Measurements from ENCODE around the gene GPC4.

The GPC4 gene

GRCh38 chrX:133362538-133362937 lies 52.8 kb downstream of the GPC4 start:
- H3K9ac ChIP-seq (ENCODE audit: low read depth, low read length, poor library complexity): no peak overlapping the region
- no peak overlapping the region for H4K91ac ChIP-seq (ENCODE audit: low read depth, low read length, poor library complexity)
- H2BK15ac ChIP-seq (ENCODE audit: low read length): no peak overlapping the region
- H3K79me1 ChIP-seq (ENCODE audit: low read depth, low read length): no peaks in the 10 kb centered on the region
- H3K18ac ChIP-seq (ENCODE audit: low read length): no peak overlapping the region
- H3K36me3 ChIP-seq (replicated peaks in 1 of 2; ENCODE audit: control insufficient read depth in 2 of 2, insufficient read depth in 2 of 2, low read length in 2 of 2): no peaks in the 10 kb centered on the region
- no peak overlapping the region for H2AK5ac ChIP-seq (ENCODE audit: low read depth, low read length)
- H3K27ac ChIP-seq (replicated peaks; ENCODE audit: low read length): no peak overlapping the region
- no peaks in the 10 kb centered on the region for H3K27me3 ChIP-seq (ENCODE audit: control insufficient read depth in 3 of 3, insufficient read depth in 3 of 3, low read depth in 1 of 3, low read length in 3 of 3)
- H3K4me1 ChIP-seq (ENCODE audit: control insufficient read depth in 2 of 2, insufficient read depth in 1 of 2, low read depth in 1 of 2, low read length in 2 of 2): peaks cover 0 to 7% of the 10 kb centered on the region in 2 donors
- DNase-seq (ENCODE audit: low spot score): no peak
- H2BK120ac ChIP-seq (ENCODE audit: low read depth, low read length): no peak overlapping the region
- H3K4ac ChIP-seq (ENCODE audit: low read length): no peak overlapping the region
- no peak overlapping the region for H3K14ac ChIP-seq (ENCODE audit: low read length)
- no peak overlapping the region for H2BK12ac ChIP-seq (ENCODE audit: low read length)
- H4K8ac ChIP-seq (ENCODE audit: low read depth, low read length): no peak overlapping the region
- H2BK5ac ChIP-seq (ENCODE audit: low read length): no peak overlapping the region
- no peak overlapping the region for H3K4me3 ChIP-seq (ENCODE audit: low read length in 2 of 2)
- H3K9me3 ChIP-seq (replicated peaks in 1 of 2; ENCODE audit: control insufficient read depth in 2 of 2, insufficient read depth in 1 of 2, low read depth in 1 of 2, low read length in 2 of 2): no peaks in the 10 kb centered on the region
- no CpG with 5 or more reads among the region's 2 CpGs for WGBS, 2 donors (ENCODE audit: extremely low coverage in 2 of 2, insufficient read length in 2 of 2, insufficient replicate concordance in 1 of 2)
- no peak overlapping the region for H3K23ac ChIP-seq (ENCODE audit: low read depth, low read length, poor library complexity)
- no peak overlapping the region for H3K4me2 ChIP-seq (ENCODE audit: insufficient read depth, low read length, poor library complexity, severe bottlenecking)
- no peak overlapping the region for H2AFZ ChIP-seq (ENCODE audit: low read length)

- Histone ChIP-seq H2BK12ac (ENCODE audit: low read length) (no peak overlapping the region), H3K27ac (replicated peaks; ENCODE audit: low read length) (no peak overlapping the region), H3K14ac (ENCODE audit: low read length) (no peak overlapping the region), H2BK5ac (ENCODE audit: low read length) (no peak overlapping the region), H3K36me3 (replicated peaks in 1 of 2; ENCODE audit: control insufficient read depth in 2 of 2, insufficient read depth in 2 of 2, low read length in 2 of 2) (no peaks in the 10 kb centered on the region), H2AFZ (ENCODE audit: low read length) (no peak overlapping the region), H3K9ac (ENCODE audit: low read depth, low read length, poor library complexity) (no peak overlapping the region), H3K4me1 (ENCODE audit: control insufficient read depth in 2 of 2, insufficient read depth in 1 of 2, low read depth in 1 of 2, low read length in 2 of 2) (peaks cover 0 to 7% of the 10 kb centered on the region in 2 donors), H3K79me1 (ENCODE audit: low read depth, low read length) (no peaks in the 10 kb centered on the region), H3K23ac (ENCODE audit: low read depth, low read length, poor library complexity) (no peak overlapping the region), H3K9me3 (replicated peaks in 1 of 2; ENCODE audit: control insufficient read depth in 2 of 2, insufficient read depth in 1 of 2, low read depth in 1 of 2, low read length in 2 of 2) (peaks cover 0 to 5% of the 10 kb centered on the region in 2 donors), H3K18ac (ENCODE audit: low read length) (no peak overlapping the region), H3K4ac (ENCODE audit: low read length) (no peak overlapping the region), H2BK120ac (ENCODE audit: low read depth, low read length) (no peak overlapping the region), H2AK5ac (ENCODE audit: low read depth, low read length) (no peak overlapping the region), H3K27me3 (ENCODE audit: control insufficient read depth in 3 of 3, insufficient read depth in 3 of 3, low read depth in 1 of 3, low read length in 3 of 3) (no peaks in the 10 kb centered on the region), H2BK15ac (ENCODE audit: low read length) (no peak overlapping the region), H3K4me2 (ENCODE audit: insufficient read depth, low read length, poor library complexity, severe bottlenecking) (no peak overlapping the region), H4K91ac (ENCODE audit: low read depth, low read length, poor library complexity) (no peak overlapping the region), H3K4me3 (ENCODE audit: low read length in 2 of 2) (no peak overlapping the region), H4K8ac (ENCODE audit: low read depth, low read length) (no peak overlapping the region)
- no CpG with 5 or more reads among the region's 2 CpGs for WGBS, 2 donors (ENCODE audit: extremely low coverage in 2 of 2, insufficient read length in 2 of 2, insufficient replicate concordance in 1 of 2)
- DNase-seq (ENCODE audit: low spot score): no peak
Measured at GRCh38 chrX:133359466-133359865, 55.8 kb downstream of the GPC4 start.

- no peak overlapping the region for H4K8ac ChIP-seq (ENCODE audit: low read depth, low read length)
- no peak overlapping the region for H3K14ac ChIP-seq (ENCODE audit: low read length)
- H3K4me2 ChIP-seq (ENCODE audit: insufficient read depth, low read length, poor library complexity, severe bottlenecking): no peak overlapping the region
- no peak overlapping the region for H2AFZ ChIP-seq (ENCODE audit: low read length)
- DNase-seq (ENCODE audit: low spot score): no peak
- no peak overlapping the region for H3K4ac ChIP-seq (ENCODE audit: low read length)
- no peaks in the 10 kb centered on the region for H3K36me3 ChIP-seq (replicated peaks in 1 of 2; ENCODE audit: control insufficient read depth in 2 of 2, insufficient read depth in 2 of 2, low read length in 2 of 2)
- H2BK15ac ChIP-seq (ENCODE audit: low read length): no peak overlapping the region
- no peak overlapping the region for H3K27ac ChIP-seq (replicated peaks; ENCODE audit: low read length)
- no peak overlapping the region for H3K18ac ChIP-seq (ENCODE audit: low read length)
- no peak overlapping the region for H3K9ac ChIP-seq (ENCODE audit: low read depth, low read length, poor library complexity)
- H3K4me1 ChIP-seq (ENCODE audit: control insufficient read depth in 2 of 2, insufficient read depth in 1 of 2, low read depth in 1 of 2, low read length in 2 of 2): no peaks in the 10 kb centered on the region
- no peak overlapping the region for H2AK5ac ChIP-seq (ENCODE audit: low read depth, low read length)
- no peak overlapping the region for H2BK5ac ChIP-seq (ENCODE audit: low read length)
- H3K4me3 ChIP-seq (ENCODE audit: low read length in 2 of 2): no peak overlapping the region
- H3K9me3 ChIP-seq (replicated peaks in 1 of 2; ENCODE audit: control insufficient read depth in 2 of 2, insufficient read depth in 1 of 2, low read depth in 1 of 2, low read length in 2 of 2): peaks cover 0 to 5% of the 10 kb centered on the region in 2 donors
- WGBS, 2 donors (ENCODE audit: extremely low coverage in 2 of 2, insufficient read length in 2 of 2, insufficient replicate concordance in 1 of 2): no CpG with 5 or more reads among the region's 2 CpGs
- H4K91ac ChIP-seq (ENCODE audit: low read depth, low read length, poor library complexity): no peak overlapping the region
- H2BK12ac ChIP-seq (ENCODE audit: low read length): no peak overlapping the region
- H2BK120ac ChIP-seq (ENCODE audit: low read depth, low read length): no peak overlapping the region
- H3K27me3 ChIP-seq (ENCODE audit: control insufficient read depth in 3 of 3, insufficient read depth in 3 of 3, low read depth in 1 of 3, low read length in 3 of 3): no peaks in the 10 kb centered on the region
- no peaks in the 10 kb centered on the region for H3K79me1 ChIP-seq (ENCODE audit: low read depth, low read length)
- H3K23ac ChIP-seq (ENCODE audit: low read depth, low read length, poor library complexity): no peak overlapping the region
Measured at GRCh38 chrX:133353233-133353632, 62.1 kb downstream of the GPC4 start.

GRCh38 chrX:133350751-133351150 lies 64.5 kb downstream of the GPC4 start:
- no peak overlapping the region for H3K27ac ChIP-seq (replicated peaks; ENCODE audit: low read length)

More at GRCh38 chrX:133350751-133351150, 64.5 kb downstream of the GPC4 start:
- Histone ChIP-seq H3K4me1 (ENCODE audit: control insufficient read depth in 2 of 2, insufficient read depth in 1 of 2, low read depth in 1 of 2, low read length in 2 of 2) (no peaks in the 10 kb centered on the region), H2BK12ac (ENCODE audit: low read length) (no peak overlapping the region), H2BK120ac (ENCODE audit: low read depth, low read length) (no peak overlapping the region), H3K18ac (ENCODE audit: low read length) (no peak overlapping the region), H2BK15ac (ENCODE audit: low read length) (no peak overlapping the region), H3K79me1 (ENCODE audit: low read depth, low read length) (no peaks in the 10 kb centered on the region), H3K4me2 (ENCODE audit: insufficient read depth, low read length, poor library complexity, severe bottlenecking) (no peak overlapping the region), H3K23ac (ENCODE audit: low read depth, low read length, poor library complexity) (no peak overlapping the region), H4K8ac (ENCODE audit: low read depth, low read length) (no peak overlapping the region), H3K4ac (ENCODE audit: low read length) (no peak overlapping the region), H3K9me3 (replicated peaks in 1 of 2; ENCODE audit: control insufficient read depth in 2 of 2, insufficient read depth in 1 of 2, low read depth in 1 of 2, low read length in 2 of 2) (peaks cover 0 to 2% of the 10 kb centered on the region in 2 donors), H3K14ac (ENCODE audit: low read length) (no peak overlapping the region), H2AFZ (ENCODE audit: low read length) (no peak overlapping the region), H3K36me3 (replicated peaks in 1 of 2; ENCODE audit: control insufficient read depth in 2 of 2, insufficient read depth in 2 of 2, low read length in 2 of 2) (no peaks in the 10 kb centered on the region), H3K9ac (ENCODE audit: low read depth, low read length, poor library complexity) (no peak overlapping the region), H3K4me3 (ENCODE audit: low read length in 2 of 2) (no peak overlapping the region), H4K91ac (ENCODE audit: low read depth, low read length, poor library complexity) (no peak overlapping the region), H3K27me3 (ENCODE audit: control insufficient read depth in 3 of 3, insufficient read depth in 3 of 3, low read depth in 1 of 3, low read length in 3 of 3) (no peaks in the 10 kb centered on the region), H2BK5ac (ENCODE audit: low read length) (no peak overlapping the region), H2AK5ac (ENCODE audit: low read depth, low read length) (no peak overlapping the region)
- no CpG with 5 or more reads among the region's 1 CpG for WGBS, 2 donors (ENCODE audit: extremely low coverage in 2 of 2, insufficient read length in 2 of 2, insufficient replicate concordance in 1 of 2)
- no peak for DNase-seq (ENCODE audit: low spot score)
